Measurements from ENCODE around the gene MTRF1. TPM values are rescaled to one million over a fixed set of nuclear protein-coding genes. Genes with fewer than 3 reads are reported as not detected.

Gene MTRF1
- total and polyA plus RNA-seq, 2 of the 8 experiments (the other 6 are each of a cell fraction or from before 2014, with no cell fraction given), result 8.0 to 19.2 TPM

DNA sequence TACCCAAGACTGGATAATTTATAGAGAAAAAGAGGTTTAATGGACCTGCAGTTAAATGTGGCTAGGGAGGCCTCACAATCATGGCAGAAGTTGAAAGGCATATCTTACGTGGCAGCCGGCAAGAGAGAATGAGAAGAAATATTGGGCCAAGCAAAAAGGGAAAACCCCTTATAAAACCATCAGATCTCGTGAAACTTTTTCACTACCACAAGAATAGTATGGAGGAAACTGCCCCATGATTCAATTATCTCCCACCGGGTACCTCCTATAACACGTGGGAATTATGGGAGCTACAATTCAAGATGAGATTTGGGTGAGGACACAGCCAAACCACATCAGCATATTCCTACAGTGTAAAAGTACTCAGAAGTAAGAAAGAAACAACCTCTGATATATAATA is 64.3 kb downstream of the MTRF1 start:
- Histone ChIP-seq H4K5ac (ENCODE audit: insufficient read length, low read depth, low read length) (no peak overlapping the region), H2BK5ac (ENCODE audit: low read depth, low read length) (no peak overlapping the region), H3K27me3 (replicated peaks in 1 of 4; ENCODE audit: control insufficient read depth in 3 of 4, extremely low read depth in 1 of 4, insufficient read depth in 3 of 4, low read length in 3 of 4) (no peaks in the 10 kb centered on the region), H2BK120ac (replicated peaks; ENCODE audit: low read depth, low read length) (no peak overlapping the region), H4K91ac (replicated peaks; ENCODE audit: insufficient read length, low read length) (no peak overlapping the region), H3K23me2 (ENCODE audit: low read depth, low read length) (no peaks in the 10 kb centered on the region; the same call in 1 of the 2 replicates), H3K9ac (replicated peaks in 1 of 4; ENCODE audit: extremely low read depth in 1 of 4, low read depth in 3 of 4, low read length in 3 of 4) (no peak overlapping the region), H3K14ac (ENCODE audit: insufficient read length) (no peak overlapping the region), H3K4me2 (ENCODE audit: insufficient read depth in 1 of 2, low read depth in 2 of 2, low read length in 2 of 2) (no peak overlapping the region), H2BK12ac (ENCODE audit: low read depth, low read length) (no peak overlapping the region), H3K18ac (ENCODE audit: extremely low read depth, low read length) (no peak overlapping the region), H4K20me1 (replicated peaks in 1 of 2; ENCODE audit: control insufficient read depth in 1 of 2, insufficient read depth in 2 of 2, low read length in 2 of 2) (no peaks in the 10 kb centered on the region), H3K4me1 (replicated peaks in 1 of 4; ENCODE audit: control insufficient read depth in 3 of 4, insufficient read depth in 4 of 4, low read length in 3 of 4) (no peaks in the 10 kb centered on the region), H4K8ac (ENCODE audit: extremely low read depth, insufficient read depth, low read length) (no peak overlapping the region), H3K27ac (ENCODE audit: low read depth, low read length) (no peak overlapping the region), H3K79me1 (ENCODE audit: low read depth, low read length) (no peaks in the 10 kb centered on the region), H2BK15ac (ENCODE audit: low read length) (no peak overlapping the region), H3K36me3 (ENCODE audit: control insufficient read depth in 2 of 4, insufficient read depth in 4 of 4, low read length in 3 of 4) (no peaks in the 10 kb centered on the region), H3K4ac (replicated peaks; ENCODE audit: insufficient read length, low read depth, low read length) (no peak overlapping the region), H3K23ac (ENCODE audit: insufficient read length) (no peak overlapping the region), H2BK20ac (ENCODE audit: low read length) (no peak overlapping the region), H3K9me3 (ENCODE audit: insufficient read depth in 2 of 2, low read depth in 1 of 2, low read length in 1 of 2) (no peaks in the 10 kb centered on the region), H2AK5ac (ENCODE audit: low read depth, low read length) (no peak overlapping the region), H2AFZ (ENCODE audit: low read length) (no peak overlapping the region), H3K4me3 (ENCODE audit: extremely low read depth in 1 of 4, insufficient read depth in 2 of 4, low read depth in 3 of 4, low read length in 4 of 4) (no peak overlapping the region), H3K56ac (replicated peaks; ENCODE audit: insufficient read length, low read depth, low read length) (no peak overlapping the region), H3K79me2 (ENCODE audit: control insufficient read depth in 1 of 2, insufficient read depth in 2 of 2, low read length in 2 of 2) (no peaks in the 10 kb centered on the region)
- ChIA-PET CTCF (ENCODE audit: partially characterized antibody) (interaction anchor here (0.6 to 3.0 kb wide), 4 partner anchors 13 to 1232 kb away, joined by 3 to 9 read pairs (median 4); no protein-coding TSS in a partner anchor), POLR2A (ENCODE audit: partially characterized antibody) (no interaction called here)
- DNase-seq (ENCODE audit: low read depth in 1 of 2, low spot score in 2 of 2) (no peak), FAIRE-seq (no peak)
- WGBS, 2 experiments (ENCODE audit: extremely low coverage in 1 of 2, insufficient coverage in 1 of 2, insufficient read length in 1 of 2, insufficient replicate concordance in 2 of 2, low coverage in 1 of 2, low lambda C conversion rate in 2 of 2, missing lambda C conversion rate in 1 of 2), result 84% methylated on average over 5 of the region's 5 CpGs; no CpG with 5 or more reads in 1 of the 2 experiments
- no peak for TF ChIP-seq ZNF274 (IDR thresholded peaks at IDR 0.05; ENCODE audit: borderline replicate concordance, extremely low read depth, low read length)
- TF ChIP-seq CHD1 (IDR thresholded peaks at IDR 0.05; ENCODE audit: low read depth, low read length), result no peak
- TF ChIP-seq TAF7 (optimal IDR thresholded peaks at IDR 0.05; ENCODE audit: borderline replicate concordance, low read depth, low read length), result no peak
- TF ChIP-seq MAFK (IDR thresholded peaks at IDR 0.05; ENCODE audit: low read depth, low read length), result no peak
- TF ChIP-seq, protein P1, sequence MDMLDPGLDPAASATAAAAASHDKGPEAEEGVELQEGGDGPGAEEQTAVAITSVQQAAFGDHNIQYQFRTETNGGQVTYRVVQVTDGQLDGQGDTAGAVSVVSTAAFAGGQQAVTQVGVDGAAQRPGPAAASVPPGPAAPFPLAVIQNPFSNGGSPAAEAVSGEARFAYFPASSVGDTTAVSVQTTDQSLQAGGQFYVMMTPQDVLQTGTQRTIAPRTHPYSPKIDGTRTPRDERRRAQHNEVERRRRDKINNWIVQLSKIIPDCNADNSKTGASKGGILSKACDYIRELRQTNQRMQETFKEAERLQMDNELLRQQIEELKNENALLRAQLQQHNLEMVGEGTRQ (IDR thresholded peaks at IDR 0.05; ENCODE audit: low read length), result no peak

Measured in H1 (cell line).